Measurements from ENCODE around the gene BLTP3A. TPM values are rescaled to one million over a fixed set of nuclear protein-coding genes. Genes with fewer than 3 reads are reported as not detected.
"Not testable (repeated sequence)": the region's sequence is repeated elsewhere in the genome, so short reads cannot be mapped to it uniquely, and the experiment has no call there.

Gene BLTP3A
- total and polyA plus RNA-seq, 2 donors from 2014 or later = 2.4 to 12.4 TPM

- H3K9me3 ChIP-seq (ENCODE audit: control insufficient read depth in 2 of 3, insufficient read depth in 1 of 3, low read length in 3 of 3) = no peaks in the 10 kb centered on the region
- no peaks in the 10 kb centered on the region for H3K36me3 ChIP-seq (ENCODE audit: control insufficient read depth in 2 of 3, insufficient read depth in 3 of 3, low read length in 3 of 3)
- no peaks in the 10 kb centered on the region for H3K27me3 ChIP-seq (ENCODE audit: control insufficient read depth, insufficient read depth, low read length)
- FAIRE-seq = no peak
- no peak for DNase-seq
- no peaks in the 10 kb centered on the region for H3K4me1 ChIP-seq (ENCODE audit: control insufficient read depth in 2 of 3, insufficient read depth in 2 of 3, low read depth in 1 of 3, low read length in 3 of 3)
- H3K27ac ChIP-seq (ENCODE audit: low read depth in 2 of 2, low read length in 2 of 2) = no peak overlapping the region
- intact Hi-C loops (cut with DNase I) = no loop called here
- H3K4me3 ChIP-seq (ENCODE audit: low read length in 3 of 3) = no peak overlapping the region
- TF ChIP-seq, protein P1, sequence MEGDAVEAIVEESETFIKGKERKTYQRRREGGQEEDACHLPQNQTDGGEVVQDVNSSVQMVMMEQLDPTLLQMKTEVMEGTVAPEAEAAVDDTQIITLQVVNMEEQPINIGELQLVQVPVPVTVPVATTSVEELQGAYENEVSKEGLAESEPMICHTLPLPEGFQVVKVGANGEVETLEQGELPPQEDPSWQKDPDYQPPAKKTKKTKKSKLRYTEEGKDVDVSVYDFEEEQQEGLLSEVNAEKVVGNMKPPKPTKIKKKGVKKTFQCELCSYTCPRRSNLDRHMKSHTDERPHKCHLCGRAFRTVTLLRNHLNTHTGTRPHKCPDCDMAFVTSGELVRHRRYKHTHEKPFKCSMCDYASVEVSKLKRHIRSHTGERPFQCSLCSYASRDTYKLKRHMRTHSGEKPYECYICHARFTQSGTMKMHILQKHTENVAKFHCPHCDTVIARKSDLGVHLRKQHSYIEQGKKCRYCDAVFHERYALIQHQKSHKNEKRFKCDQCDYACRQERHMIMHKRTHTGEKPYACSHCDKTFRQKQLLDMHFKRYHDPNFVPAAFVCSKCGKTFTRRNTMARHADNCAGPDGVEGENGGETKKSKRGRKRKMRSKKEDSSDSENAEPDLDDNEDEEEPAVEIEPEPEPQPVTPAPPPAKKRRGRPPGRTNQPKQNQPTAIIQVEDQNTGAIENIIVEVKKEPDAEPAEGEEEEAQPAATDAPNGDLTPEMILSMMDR (IDR thresholded peaks at IDR 0.05; ENCODE audit: borderline replicate concordance, extremely low read depth, insufficient read depth) = no peak
- H3K9ac ChIP-seq (ENCODE audit: low read length in 3 of 3) = no peak overlapping the region
These were observed 15.0 kb downstream of the BLTP3A start for GRCh38 chr6:34806738-34807453.

- H3K27me3 ChIP-seq (ENCODE audit: control insufficient read depth, insufficient read depth, low read length); DNase-seq; H3K27ac ChIP-seq (ENCODE audit: low read depth in 2 of 2, low read length in 2 of 2); H3K9ac ChIP-seq (ENCODE audit: low read length in 3 of 3); H3K4me3 ChIP-seq (ENCODE audit: low read length in 3 of 3); intact Hi-C loops (cut with DNase I); H3K9me3 ChIP-seq (ENCODE audit: control insufficient read depth in 2 of 3, insufficient read depth in 1 of 3, low read length in 3 of 3); H3K4me1 ChIP-seq (ENCODE audit: control insufficient read depth in 2 of 3, insufficient read depth in 2 of 3, low read depth in 1 of 3, low read length in 3 of 3); FAIRE-seq; H3K36me3 ChIP-seq (ENCODE audit: control insufficient read depth in 2 of 3, insufficient read depth in 3 of 3, low read length in 3 of 3): not testable (repeated sequence)
These were observed 16.6 kb downstream of the BLTP3A start for GRCh38 chr6:34808473-34808872.

DNA sequence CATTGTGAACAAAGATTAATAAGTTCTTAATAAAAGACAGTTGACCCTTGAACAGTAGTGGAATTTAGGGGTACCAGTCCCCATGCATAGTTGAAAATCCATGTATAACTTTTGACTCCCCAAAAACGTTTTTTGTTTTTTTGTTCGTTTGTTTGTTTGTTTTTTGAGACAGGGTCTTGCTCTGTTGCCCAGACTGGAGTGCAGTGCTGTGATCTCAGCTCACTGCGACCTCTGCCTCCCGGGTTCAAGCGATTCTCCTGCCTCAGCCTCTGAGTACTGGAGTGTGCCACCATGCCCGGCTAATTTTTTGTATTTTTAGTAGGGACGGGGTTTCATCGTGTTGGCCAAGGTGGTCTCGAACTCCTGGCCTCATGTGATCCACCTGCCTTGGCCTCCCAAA, 17.5 kb downstream of the BLTP3A start:
- H3K4me3 ChIP-seq (ENCODE audit: low read length in 3 of 3); FAIRE-seq; H3K27me3 ChIP-seq (ENCODE audit: control insufficient read depth, insufficient read depth, low read length); DNase-seq; H3K27ac ChIP-seq (ENCODE audit: low read depth in 2 of 2, low read length in 2 of 2); H3K9ac ChIP-seq (ENCODE audit: low read length in 3 of 3); H3K9me3 ChIP-seq (ENCODE audit: control insufficient read depth in 2 of 3, insufficient read depth in 1 of 3, low read length in 3 of 3); intact Hi-C loops (cut with DNase I); H3K36me3 ChIP-seq (ENCODE audit: control insufficient read depth in 2 of 3, insufficient read depth in 3 of 3, low read length in 3 of 3); H3K4me1 ChIP-seq (ENCODE audit: control insufficient read depth in 2 of 3, insufficient read depth in 2 of 3, low read depth in 1 of 3, low read length in 3 of 3): not testable (repeated sequence)

- no peak overlapping the region for H3K27ac ChIP-seq (ENCODE audit: low read depth in 2 of 2, low read length in 2 of 2)
- no peaks in the 10 kb centered on the region for H3K36me3 ChIP-seq (ENCODE audit: control insufficient read depth in 2 of 3, insufficient read depth in 3 of 3, low read length in 3 of 3)
- H3K4me1 ChIP-seq (ENCODE audit: control insufficient read depth in 2 of 3, insufficient read depth in 2 of 3, low read depth in 1 of 3, low read length in 3 of 3) = no peaks in the 10 kb centered on the region
- FAIRE-seq = no peak
- TF ChIP-seq, protein P1 (IDR thresholded peaks at IDR 0.05; ENCODE audit: borderline replicate concordance, extremely low read depth, insufficient read depth) = no peak
- H3K9me3 ChIP-seq (ENCODE audit: control insufficient read depth in 2 of 3, insufficient read depth in 1 of 3, low read length in 3 of 3) = no peaks in the 10 kb centered on the region
- H3K27me3 ChIP-seq (ENCODE audit: control insufficient read depth, insufficient read depth, low read length) = no peaks in the 10 kb centered on the region
- no peak overlapping the region for H3K9ac ChIP-seq (ENCODE audit: low read length in 3 of 3)
- DNase-seq = no peak
- no peak overlapping the region for H3K4me3 ChIP-seq (ENCODE audit: low read length in 3 of 3)
- intact Hi-C loops (cut with DNase I) = no loop called here
These were observed 18.4 kb downstream of the BLTP3A start for GRCh38 chr6:34810017-34810882.

All from kidney (tissue), 14 donors.